D721Med (cell line): Measurements from ENCODE around the gene SLC6A1.

Experiments
- DNase-seq: peaks from one replicate; pipeline ENCODE4 v3.0.0; 2011; ENCODE audit warnings: low spot score; ENCODE audit not compliant: insufficient read length
- FAIRE-seq: peaks from 2 replicates; lab custom pipeline; 2011; peaks lifted over from hg19 to GRCh38; lab: Jason Lieb, UNC
- CTCF ChIP-seq: IDR thresholded peaks from 2 replicates; pipeline ENCODE4 v1.5.1; 2012; ENCODE audit warnings: mild to moderate bottlenecking, control low read depth; ENCODE audit not compliant: insufficient read depth; ENCODE audit errors: missing control alignments

SLC6A1 gene

GRCh38 chr3:10992943-10993728, 588 bp downstream of the SLC6A1 start:
- DNase-seq: no peak
- no peak for FAIRE-seq
- no peak for TF ChIP-seq CTCF

GRCh38 chr3:10993729-10994065, 1.1 kb downstream of the SLC6A1 start:
- FAIRE-seq (no peak), DNase-seq (no peak)
- no peak for TF ChIP-seq CTCF

- FAIRE-seq: no peak
- TF ChIP-seq CTCF: no peak
- no peak for DNase-seq
Measured at GRCh38 chr3:10994306-10994705, 1.8 kb downstream of the SLC6A1 start.

GRCh38 chr3:10995871-10996270, 3.3 kb downstream of the SLC6A1 start:
- DNase-seq: no peak
- FAIRE-seq: no peak
- no peak for TF ChIP-seq CTCF

- FAIRE-seq (no peak), DNase-seq (no peak)
- TF ChIP-seq CTCF: no peak
Measured at GRCh38 chr3:10996345-10997013, 3.9 kb downstream of the SLC6A1 start.

GRCh38 chr3:10997196-10997595, 4.6 kb downstream of the SLC6A1 start:
- FAIRE-seq (no peak), DNase-seq (no peak)

More at GRCh38 chr3:10997196-10997595, 4.6 kb downstream of the SLC6A1 start:
- TF ChIP-seq CTCF: no peak
